Activated CD8-positive, alpha-beta T cell treated with anti-CD3 and anti-CD28 coated beads for 36 hours (primary cell): ENCODE measurements around the gene RABL6. TPM values are rescaled to one million over a fixed set of nuclear protein-coding genes. Genes with fewer than 3 reads are reported as not detected.

ENCODE experiments used
- ATAC-seq: fragments of 200-7000 bp; cut with Tn5 transposase; one replicate; pipeline ENCODE4 v1.10.0; 2021; ENCODE audit warnings: mild to moderate bottlenecking, moderate library complexity
- CTCF ChIA-PET: fragments of 350-600 bp; sonication (Branson Sonifier 250); formaldehyde crosslinking; loops from one replicate; lab custom pipeline; 2021; ENCODE audit warnings: antibody characterized with exemption; lab: Charles Lee
- POLR2A ChIA-PET: fragments of 350-600 bp; sonication (Branson Sonifier 250); formaldehyde crosslinking; loops from one replicate; lab custom pipeline; 2021; ENCODE audit warnings: antibody characterized with exemption; lab: Charles Lee
- DNase-seq: peaks from one replicate; pipeline ENCODE4 v3.0.0-alpha.2; 2020
- H3K27ac Mint-ChIP-seq: one replicate; pipeline ENCODE4 v1.8.0; 2021; ENCODE audit warnings: mild to moderate bottlenecking, mixed read lengths
- H3K27me3 Mint-ChIP-seq: one replicate; pipeline ENCODE4 v1.8.0; 2021; ENCODE audit warnings: mixed read lengths
- H3K36me3 Mint-ChIP-seq: one replicate; pipeline ENCODE4 v1.8.0; 2021; ENCODE audit warnings: low read depth, mixed read lengths
- H3K4me1 Mint-ChIP-seq: one replicate; pipeline ENCODE4 v1.8.0; 2021; ENCODE audit warnings: low read depth, mixed read lengths
- H3K4me3 Mint-ChIP-seq: one replicate; pipeline ENCODE4 v1.8.0; 2021; ENCODE audit warnings: mild to moderate bottlenecking, moderate library complexity, mixed read lengths
- H3K9me3 Mint-ChIP-seq: one replicate; pipeline ENCODE4 v1.8.0; 2021; ENCODE audit warnings: mixed read lengths
- CTCF ChIP-seq: fragments of 200-600 bp; IDR thresholded peaks from one replicate; pipeline ENCODE4 v1.8.0; 2022; ENCODE audit warnings: antibody characterized with exemption, mild to moderate bottlenecking
- intact Hi-C: fragments of 100-400 bp; cut with micrococcal nuclease; formaldehyde crosslinking; loops from one replicate; pipeline ENCODE4 v1.10.0; 2022
- total RNA-seq, 2 experiments: library from RNA; stranded (reverse); gene quantifications; one replicate each; pipeline ENCODE4 v1.2.3, GENCODE V29; 2021

RABL6 gene
- total RNA-seq, 2 experiments from 2014 or later, result 85.6 to 86.6 TPM

GRCh38 chr9:136857166-136857565 is 49.4 kb downstream of the RABL6 start:
- Mint-ChIP-seq H3K4me1 (no peaks in the 10 kb centered on the region), H3K36me3 (no peaks in the 10 kb centered on the region), H3K9me3 (no peaks in the 10 kb centered on the region), H3K27me3 (no peaks in the 10 kb centered on the region), H3K27ac (no peak overlapping the region), H3K4me3 (no peak overlapping the region)
- ATAC-seq (no peak), DNase-seq (no peak)
- CTCF ChIA-PET, result interaction anchor here (1.2 to 1.6 kb wide), 2 partner anchors 13 to 178 kb away, joined by 3 to 4 read pairs; no protein-coding TSS in a partner anchor
- no peak for TF ChIP-seq CTCF
- intact Hi-C loops, result no loop called here
- POLR2A ChIA-PET, result interaction anchor here (0.6 to 1.3 kb wide), 3 partner anchors 15 to 424 kb away, joined by 3 read pairs; partner anchors contain the start of gene AJM1

- ChIA-PET POLR2A (no interaction called here), CTCF (interaction anchor here (1.6 kb wide), 1 partner anchor 14 kb away, joined by 4 read pairs; no protein-coding TSS in a partner anchor)
- Mint-ChIP-seq H3K4me1 (no peaks in the 10 kb centered on the region), H3K27me3 (no peaks in the 10 kb centered on the region), H3K9me3 (no peaks in the 10 kb centered on the region), H3K4me3 (no peak overlapping the region), H3K27ac (no peak overlapping the region), H3K36me3 (no peaks in the 10 kb centered on the region)
- intact Hi-C loops, result no loop called here
- no peak for TF ChIP-seq CTCF
- ATAC-seq, result no peak
- DNase-seq, result no peak
These were observed 50.0 kb downstream of the RABL6 start for GRCh38 chr9:136857581-136858412.

- ATAC-seq (no peak), DNase-seq (no peak)
- TF ChIP-seq CTCF, result no peak
- intact Hi-C loops, result no loop called here
- no peak overlapping the region for H3K27ac Mint-ChIP-seq
- ChIA-PET POLR2A (interaction anchor here (1.5 kb wide), 1 partner anchor 10 kb away, joined by 4 read pairs; no protein-coding TSS in a partner anchor), CTCF (no interaction called here)
- no peak overlapping the region for H3K4me3 Mint-ChIP-seq
- no peaks in the 10 kb centered on the region for H3K4me1 Mint-ChIP-seq
- no peaks in the 10 kb centered on the region for H3K27me3 Mint-ChIP-seq
- peaks cover 6% of the 10 kb centered on the region for H3K36me3 Mint-ChIP-seq
- H3K9me3 Mint-ChIP-seq, result no peaks in the 10 kb centered on the region
These were observed 50.7 kb downstream of the RABL6 start for GRCh38 chr9:136858452-136858843.

- H3K36me3 Mint-ChIP-seq, result peaks cover 12% of the 10 kb centered on the region
- H3K9me3 Mint-ChIP-seq, result no peaks in the 10 kb centered on the region
- no peak for TF ChIP-seq CTCF
- no peak for ATAC-seq
- POLR2A ChIA-PET, result interaction anchor here (1.0 to 1.5 kb wide), 2 partner anchors 9 to 11 kb away, joined by 3 to 4 read pairs; no protein-coding TSS in a partner anchor
- H3K27me3 Mint-ChIP-seq, result no peaks in the 10 kb centered on the region
- intact Hi-C loops, result no loop called here
- CTCF ChIA-PET, result no interaction called here
- H3K27ac Mint-ChIP-seq, result no peak overlapping the region
- H3K4me3 Mint-ChIP-seq, result no peak overlapping the region
- no peaks in the 10 kb centered on the region for H3K4me1 Mint-ChIP-seq
- no peak for DNase-seq
These were observed 51.4 kb downstream of the RABL6 start for GRCh38 chr9:136858844-136859757.
